MM.1S (cell line): Measurements from ENCODE around the gene ARMC10.

Source experiments
- DNase-seq: peaks from one replicate; pipeline ENCODE4 v3.0.0-alpha.2; 2015
- H2AFZ ChIP-seq: fragments of 300-600 bp; sonication (generic); 2 replicates; pipeline ENCODE4 v1.6.0; 2016; ENCODE audit warnings: antibody characterized with exemption, low read length
- H3F3A ChIP-seq: fragments of 300-600 bp; sonication (generic); 2 replicates; pipeline ENCODE4 v1.6.1; 2016; ENCODE audit warnings: mild to moderate bottlenecking, antibody characterized with exemption, low read length, moderate library complexity, mixed read lengths; ENCODE audit not compliant: insufficient read depth
- H3K27ac ChIP-seq: fragments of 300-600 bp; sonication (generic); 2 replicates; pipeline ENCODE4 v1.5.1; 2016; ENCODE audit warnings: mild to moderate bottlenecking, low read length
- H3K27me3 ChIP-seq: fragments of 300-600 bp; sonication (generic); replicated peaks from 2 replicates; pipeline ENCODE4 v1.6.0; 2016; ENCODE audit warnings: low read length; ENCODE audit not compliant: insufficient read depth
- H3K36me3 ChIP-seq: fragments of 300-600 bp; sonication (generic); replicated peaks from 2 replicates; pipeline ENCODE4 v1.6.1; 2016; ENCODE audit warnings: mild to moderate bottlenecking, low read length, mixed read lengths; ENCODE audit not compliant: insufficient read depth
- H3K4me1 ChIP-seq: fragments of 300-600 bp; sonication (generic); 2 replicates; pipeline ENCODE4 v1.6.1; 2016; ENCODE audit warnings: low read length, mixed read lengths
- H3K4me2 ChIP-seq: fragments of 300-600 bp; sonication (generic); 2 replicates; pipeline ENCODE4 v1.6.0; 2016; ENCODE audit warnings: low read depth, low read length
- H3K4me3 ChIP-seq: fragments of 300-600 bp; sonication (generic); 2 replicates; pipeline ENCODE4 v1.5.1; 2016; ENCODE audit warnings: low read length, mixed read lengths
- H3K79me2 ChIP-seq: fragments of 300-600 bp; sonication (generic); 2 replicates; pipeline ENCODE4 v1.6.1; 2016; ENCODE audit warnings: mixed run types, low read length, mixed read lengths
- H3K9ac ChIP-seq: fragments of 300-600 bp; sonication (generic); 2 replicates; pipeline ENCODE4 v1.6.1; 2016; ENCODE audit warnings: low read length, mixed read lengths
- H3K9me2 ChIP-seq: fragments of 300-600 bp; sonication (generic); replicated peaks from 2 replicates; pipeline ENCODE4 v1.6.1; 2016; ENCODE audit warnings: mild to moderate bottlenecking, low read length, mixed read lengths; ENCODE audit not compliant: insufficient read depth
- H3K9me3 ChIP-seq: fragments of 300-600 bp; sonication (generic); replicated peaks from 2 replicates; pipeline ENCODE4 v1.6.1; 2016; ENCODE audit warnings: mild to moderate bottlenecking, low read length, mixed read lengths; ENCODE audit not compliant: insufficient read depth
- H4K20me1 ChIP-seq: fragments of 300-600 bp; sonication (generic); 2 replicates; pipeline ENCODE4 v1.6.1; 2016; ENCODE audit warnings: mild to moderate bottlenecking, low read length, moderate library complexity, mixed read lengths; ENCODE audit not compliant: insufficient read depth
- EZH2 ChIP-seq: fragments of 300-600 bp; sonication (generic); optimal IDR thresholded peaks from 2 replicates; pipeline ENCODE3; 2017; ENCODE audit warnings: low read depth, mild to moderate bottlenecking, antibody characterized with exemption, low read length, mixed read lengths
- EZH2phosphoT487 ChIP-seq: fragments of 300-600 bp; sonication (generic); IDR thresholded peaks from 2 replicates; pipeline ENCODE4 v1.6.1; 2018; ENCODE audit warnings: antibody characterized with exemption, low read length
- TF ChIP-seq, protein P1 (sequence below): fragments of 300-600 bp; sonication (generic); IDR thresholded peaks from 2 replicates; pipeline ENCODE4 v1.5.1; 2016; ENCODE audit warnings: antibody characterized with exemption, low read length, mixed read lengths

ARMC10 gene

DNA sequence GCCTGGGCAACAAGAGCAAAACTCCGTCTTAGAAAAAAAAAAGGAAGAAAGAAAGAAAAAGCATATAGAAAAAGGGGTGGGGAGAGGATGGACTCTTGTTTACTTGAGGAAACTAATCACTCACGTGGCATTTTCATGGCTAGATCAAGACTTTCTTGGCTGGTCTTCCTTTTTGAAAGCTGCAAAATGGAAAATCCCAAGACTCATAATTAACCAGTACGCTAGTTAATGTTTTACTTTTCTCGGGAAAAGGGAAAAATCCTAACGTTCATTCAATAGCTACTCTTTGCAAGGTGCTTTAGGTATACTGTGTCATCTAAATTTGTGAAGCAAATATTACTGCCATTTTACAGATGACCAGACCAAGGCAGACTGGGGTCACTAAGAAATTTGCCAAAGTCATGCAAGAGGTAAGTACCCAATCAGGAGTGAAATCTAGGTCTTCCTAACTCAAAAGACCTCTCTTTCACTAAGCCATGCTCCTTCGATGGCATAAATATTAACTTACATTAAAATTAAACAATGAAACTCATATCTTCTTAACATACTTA, 49.6 kb downstream of the ARMC10 start:
- Histone ChIP-seq H3K79me2 (no peaks in the 10 kb centered on the region), H3K9me2 (no peaks in the 10 kb centered on the region), H3K9ac (no peak overlapping the region), H4K20me1 (no peaks in the 10 kb centered on the region), H3K36me3 (no peaks in the 10 kb centered on the region), H3K9me3 (no peaks in the 10 kb centered on the region), H3K4me2 (no peak overlapping the region), H3F3A (no peaks in the 10 kb centered on the region), H3K4me1 (no peaks in the 10 kb centered on the region), H3K27me3 (no peaks in the 10 kb centered on the region), H2AFZ (no peak overlapping the region), H3K4me3 (no peak overlapping the region), H3K27ac (no peak overlapping the region)
- TF ChIP-seq EZH2 = no peak
- no peak for TF ChIP-seq EZH2phosphoT487
- DNase-seq = no peak

DNA sequence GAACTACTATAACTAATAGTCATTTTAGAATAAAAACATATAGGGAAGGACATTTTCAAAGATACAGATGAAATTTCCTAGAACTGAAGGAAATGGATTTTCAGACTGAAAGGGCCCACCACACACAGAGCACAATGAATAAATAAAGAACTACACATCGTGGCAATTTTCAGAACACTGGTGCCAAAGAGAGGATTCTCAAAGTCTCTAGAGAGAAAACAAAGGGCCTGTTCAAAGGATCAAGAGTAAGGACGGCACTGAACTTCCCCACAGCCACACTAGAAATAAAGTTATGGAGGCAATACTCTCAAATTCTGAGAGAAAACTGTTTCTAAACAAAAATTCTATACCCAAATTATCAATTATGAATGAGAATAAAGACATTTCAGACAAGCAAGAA, 52.1 kb downstream of the ARMC10 start:
- TF ChIP-seq EZH2 = no peak
- no peak for TF ChIP-seq EZH2phosphoT487
- TF ChIP-seq, protein P1, sequence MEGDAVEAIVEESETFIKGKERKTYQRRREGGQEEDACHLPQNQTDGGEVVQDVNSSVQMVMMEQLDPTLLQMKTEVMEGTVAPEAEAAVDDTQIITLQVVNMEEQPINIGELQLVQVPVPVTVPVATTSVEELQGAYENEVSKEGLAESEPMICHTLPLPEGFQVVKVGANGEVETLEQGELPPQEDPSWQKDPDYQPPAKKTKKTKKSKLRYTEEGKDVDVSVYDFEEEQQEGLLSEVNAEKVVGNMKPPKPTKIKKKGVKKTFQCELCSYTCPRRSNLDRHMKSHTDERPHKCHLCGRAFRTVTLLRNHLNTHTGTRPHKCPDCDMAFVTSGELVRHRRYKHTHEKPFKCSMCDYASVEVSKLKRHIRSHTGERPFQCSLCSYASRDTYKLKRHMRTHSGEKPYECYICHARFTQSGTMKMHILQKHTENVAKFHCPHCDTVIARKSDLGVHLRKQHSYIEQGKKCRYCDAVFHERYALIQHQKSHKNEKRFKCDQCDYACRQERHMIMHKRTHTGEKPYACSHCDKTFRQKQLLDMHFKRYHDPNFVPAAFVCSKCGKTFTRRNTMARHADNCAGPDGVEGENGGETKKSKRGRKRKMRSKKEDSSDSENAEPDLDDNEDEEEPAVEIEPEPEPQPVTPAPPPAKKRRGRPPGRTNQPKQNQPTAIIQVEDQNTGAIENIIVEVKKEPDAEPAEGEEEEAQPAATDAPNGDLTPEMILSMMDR = no peak
- Histone ChIP-seq H3K4me1 (no peaks in the 10 kb centered on the region), H3K4me3 (no peak overlapping the region), H3K27ac (no peak overlapping the region), H3K27me3 (no peaks in the 10 kb centered on the region), H4K20me1 (no peaks in the 10 kb centered on the region), H3K9me3 (no peaks in the 10 kb centered on the region), H3K9ac (no peak overlapping the region), H3F3A (no peaks in the 10 kb centered on the region), H2AFZ (no peak overlapping the region), H3K79me2 (no peaks in the 10 kb centered on the region), H3K4me2 (no peak overlapping the region), H3K36me3 (no peaks in the 10 kb centered on the region), H3K9me2 (no peaks in the 10 kb centered on the region)
- DNase-seq = no peak

DNA sequence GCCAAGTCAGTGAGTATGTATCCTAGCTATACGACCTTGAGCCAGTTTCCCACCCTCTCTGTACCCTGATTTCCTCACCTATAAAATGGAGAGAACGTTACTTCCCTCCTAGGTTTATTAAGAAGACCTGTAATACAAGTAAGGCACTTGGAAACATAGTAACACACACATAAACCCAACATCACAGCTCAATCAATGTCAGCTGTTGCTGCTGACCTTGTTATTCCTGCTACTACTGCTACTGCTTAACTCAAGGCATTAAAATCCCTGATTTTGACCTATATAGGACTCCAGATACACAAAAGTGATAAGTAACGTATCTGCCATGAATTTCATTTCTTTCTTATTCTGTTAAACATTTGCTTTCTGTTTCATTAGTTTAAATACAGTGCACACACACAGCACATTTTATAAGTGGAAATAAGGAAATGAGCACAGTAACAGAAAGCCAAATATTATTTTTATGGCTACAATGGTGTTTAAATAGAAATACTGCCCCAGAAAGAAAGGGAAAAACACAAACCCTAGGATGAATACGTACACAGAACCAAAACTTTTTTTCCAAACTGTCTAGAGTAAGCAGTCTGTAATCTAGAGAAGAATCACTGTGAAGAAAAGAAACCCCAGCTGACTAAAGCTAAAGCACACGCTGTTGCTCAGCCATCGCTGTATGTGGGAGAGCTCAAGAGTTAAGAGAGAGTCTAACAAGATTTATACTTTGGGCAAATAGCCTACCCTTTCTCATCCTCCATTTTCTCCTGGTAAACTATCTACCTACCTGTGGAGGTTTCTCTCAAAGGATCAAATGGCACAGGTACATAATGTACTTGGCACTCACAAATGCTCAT, 55.0 kb downstream of the ARMC10 start:
- H4K20me1 ChIP-seq = no peaks in the 10 kb centered on the region
- no peaks in the 10 kb centered on the region for H3K9me3 ChIP-seq
- H3K4me2 ChIP-seq = peak overlapping the region; percentile 39
- no peak overlapping the region for H3K27ac ChIP-seq
- H3K36me3 ChIP-seq = no peaks in the 10 kb centered on the region
- H2AFZ ChIP-seq = peak overlapping the region; percentile 28
- no peak for DNase-seq
- no peaks in the 10 kb centered on the region for H3K27me3 ChIP-seq
- H3K4me1 ChIP-seq = no peaks in the 10 kb centered on the region
- H3K9me2 ChIP-seq = no peaks in the 10 kb centered on the region
- no peak overlapping the region for H3K9ac ChIP-seq
- no peaks in the 10 kb centered on the region for H3K79me2 ChIP-seq
- TF ChIP-seq EZH2phosphoT487 = no peak
- TF ChIP-seq EZH2 = no peak
- TF ChIP-seq, protein P1 = no peak
- 0 out of 2 replicates have a peak overlapping the region, but pooled peaks have one; percentile 21 for H3K4me3 ChIP-seq
- no peaks in the 10 kb centered on the region for H3F3A ChIP-seq
